ENCODE results near the gene APCDD1.

- TF ChIP-seq CTCF (CRISPR knock-in tag; IDR thresholded peaks at IDR 0.05) (no peak), MAFK (conservative IDR thresholded peaks at IDR 0.05 in 1 of 2, IDR thresholded peaks at IDR 0.05 in 1 of 2; ENCODE audit: low read length in 2 of 2) (no peak), TAF1 (CRISPR knock-in tag; IDR thresholded peaks at IDR 0.05) (no peak), POLR2AphosphoS5 (IDR thresholded peaks at IDR 0.05; ENCODE audit: low read depth, low read length) (no peak), SRF (IDR thresholded peaks at IDR 0.05; ENCODE audit: low read depth, low read length) (no peak), DDIT3 (CRISPR knock-in tag; IDR thresholded peaks at IDR 0.05) (no peak), ZBTB7A (CRISPR knock-in tag; IDR thresholded peaks at IDR 0.05) (no peak), ZBED4 (CRISPR knock-in tag; IDR thresholded peaks at IDR 0.05; ENCODE audit: borderline replicate concordance) (no peak)
Observed at GRCh38 chr18:10453806-10454680, at the start of gene APCDD1.

Measured in HepG2 (cell line).